WERI-Rb-1 (cell line): ENCODE data around the gene MPPE1.

Source experiments
- DNase-seq: peaks from one replicate; pipeline ENCODE4 v3.0.0-alpha.2; 2020
- H3K27ac ChIP-seq: fragments of 250-450 bp; sonication (Bioruptor Pico); 2 replicates; pipeline ENCODE4 v1.5.1; 2020; ENCODE audit warnings: mild to moderate bottlenecking, moderate library complexity
- H3K27me3 ChIP-seq: fragments of 250-450 bp; sonication (Bioruptor Pico); 2 replicates; pipeline ENCODE4 v1.5.1; 2021; ENCODE audit warnings: mild to moderate bottlenecking, low read depth, moderate library complexity; ENCODE audit not compliant: insufficient read depth, severe bottlenecking
- H3K36me3 ChIP-seq: fragments of 250-450 bp; sonication (Bioruptor Pico); 2 replicates; pipeline ENCODE4 v1.5.1; 2020; ENCODE audit warnings: mild to moderate bottlenecking, moderate library complexity
- H3K4me3 ChIP-seq: 2 replicates; pipeline ENCODE4 v1.5.1; 2011; ENCODE audit warnings: low read depth, mild to moderate bottlenecking, control low read depth, low read length
- H3K9me3 ChIP-seq: fragments of 250-450 bp; sonication (Bioruptor Pico); 2 replicates; pipeline ENCODE4 v1.5.1; 2021; ENCODE audit warnings: mild to moderate bottlenecking, moderate library complexity; ENCODE audit not compliant: severe bottlenecking
- TF ChIP-seq, protein P1 (sequence below): IDR thresholded peaks from 2 replicates; pipeline ENCODE4 v1.5.1; 2011; ENCODE audit warnings: low read depth, mild to moderate bottlenecking, control low read depth, inconsistent platforms, low read length

MPPE1 gene

GRCh38 chr18:11906926-11907874 is 917 bp downstream of the MPPE1 start:
- H3K27ac ChIP-seq, result no peak overlapping the region; the same call in 1 of the 2 replicates
- no peaks in the 10 kb centered on the region for H3K27me3 ChIP-seq
- no peak for DNase-seq
- H3K9me3 ChIP-seq, result no peaks in the 10 kb centered on the region
- peak overlapping the region; percentile 90 for H3K4me3 ChIP-seq
- 0 out of 2 replicates have a peak, but pooled peaks cover 2% of the 10 kb centered on the region for H3K36me3 ChIP-seq
- TF ChIP-seq, protein P1, sequence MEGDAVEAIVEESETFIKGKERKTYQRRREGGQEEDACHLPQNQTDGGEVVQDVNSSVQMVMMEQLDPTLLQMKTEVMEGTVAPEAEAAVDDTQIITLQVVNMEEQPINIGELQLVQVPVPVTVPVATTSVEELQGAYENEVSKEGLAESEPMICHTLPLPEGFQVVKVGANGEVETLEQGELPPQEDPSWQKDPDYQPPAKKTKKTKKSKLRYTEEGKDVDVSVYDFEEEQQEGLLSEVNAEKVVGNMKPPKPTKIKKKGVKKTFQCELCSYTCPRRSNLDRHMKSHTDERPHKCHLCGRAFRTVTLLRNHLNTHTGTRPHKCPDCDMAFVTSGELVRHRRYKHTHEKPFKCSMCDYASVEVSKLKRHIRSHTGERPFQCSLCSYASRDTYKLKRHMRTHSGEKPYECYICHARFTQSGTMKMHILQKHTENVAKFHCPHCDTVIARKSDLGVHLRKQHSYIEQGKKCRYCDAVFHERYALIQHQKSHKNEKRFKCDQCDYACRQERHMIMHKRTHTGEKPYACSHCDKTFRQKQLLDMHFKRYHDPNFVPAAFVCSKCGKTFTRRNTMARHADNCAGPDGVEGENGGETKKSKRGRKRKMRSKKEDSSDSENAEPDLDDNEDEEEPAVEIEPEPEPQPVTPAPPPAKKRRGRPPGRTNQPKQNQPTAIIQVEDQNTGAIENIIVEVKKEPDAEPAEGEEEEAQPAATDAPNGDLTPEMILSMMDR, result no peak

GRCh38 chr18:11906176-11906575 is 1.9 kb downstream of the MPPE1 start:
- TF ChIP-seq, protein P1, result no peak
- H3K4me3 ChIP-seq, result no peak overlapping the region
- DNase-seq, result no peak
- no peaks in the 10 kb centered on the region for H3K27me3 ChIP-seq
- H3K36me3 ChIP-seq, result 0 out of 2 replicates have a peak, but pooled peaks cover 2% of the 10 kb centered on the region
- no peaks in the 10 kb centered on the region for H3K9me3 ChIP-seq
- no peak overlapping the region for H3K27ac ChIP-seq

GRCh38 chr18:11905613-11906012 is 2.5 kb downstream of the MPPE1 start:
- H3K4me3 ChIP-seq, result no peak overlapping the region
- 0 out of 2 replicates have a peak, but pooled peaks cover 2% of the 10 kb centered on the region for H3K36me3 ChIP-seq
- H3K27me3 ChIP-seq, result no peaks in the 10 kb centered on the region
- H3K27ac ChIP-seq, result no peak overlapping the region
- DNase-seq, result no peak
- TF ChIP-seq, protein P1, result no peak
- H3K9me3 ChIP-seq, result no peaks in the 10 kb centered on the region

- TF ChIP-seq, protein P1, result no peak
- no peak overlapping the region for H3K27ac ChIP-seq
- H3K27me3 ChIP-seq, result no peaks in the 10 kb centered on the region
- no peak for DNase-seq
- no peaks in the 10 kb centered on the region for H3K9me3 ChIP-seq
- H3K36me3 ChIP-seq, result no peaks in the 10 kb centered on the region
- no peak overlapping the region for H3K4me3 ChIP-seq
These were observed 5.4 kb downstream of the MPPE1 start for GRCh38 chr18:11902522-11903292.

GRCh38 chr18:11901826-11902438 is 6.2 kb downstream of the MPPE1 start:
- no peaks in the 10 kb centered on the region for H3K9me3 ChIP-seq
- H3K36me3 ChIP-seq, result no peaks in the 10 kb centered on the region
- DNase-seq, result no peak
- TF ChIP-seq, protein P1, result no peak
- no peak overlapping the region for H3K27ac ChIP-seq
- H3K4me3 ChIP-seq, result no peak overlapping the region
- no peaks in the 10 kb centered on the region for H3K27me3 ChIP-seq
